GM19043 (cell line): ENCODE measurements around the gene REXO1.

Source experiments
- ATAC-seq: cut with Tn5 transposase; IDR thresholded peaks from one replicate; pipeline ENCODE4 v1.9.1; 2021; ENCODE audit warnings: low read depth; ENCODE audit not compliant: unreplicated experiment

The REXO1 gene

GRCh38 chr19:1768918-1769644, 79.2 kb downstream of the REXO1 start:
- no peak for ATAC-seq

DNA sequence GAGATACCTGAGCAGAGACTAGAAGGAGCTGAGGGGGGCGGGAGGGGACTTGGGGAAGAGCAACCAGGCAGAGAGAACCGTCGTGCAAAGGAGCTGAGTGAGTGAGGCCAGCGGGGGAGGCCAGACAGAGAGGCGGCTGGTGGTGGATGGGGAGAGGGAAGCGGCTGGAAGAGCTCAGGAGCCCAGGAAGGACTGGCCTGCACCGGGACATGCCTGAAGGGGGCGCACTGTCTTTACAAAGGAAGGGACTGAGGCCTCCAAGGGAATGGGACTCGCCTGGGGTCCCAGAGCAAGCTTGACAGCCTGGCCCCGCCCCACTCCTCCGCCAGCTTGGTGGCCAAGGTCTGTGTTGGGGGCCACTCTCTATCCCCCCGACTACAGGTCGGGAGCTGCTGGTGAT, 80.0 kb downstream of the REXO1 start:
- no peak for ATAC-seq

GRCh38 chr19:1767464-1767933, 80.8 kb downstream of the REXO1 start:
- no peak for ATAC-seq

DNA sequence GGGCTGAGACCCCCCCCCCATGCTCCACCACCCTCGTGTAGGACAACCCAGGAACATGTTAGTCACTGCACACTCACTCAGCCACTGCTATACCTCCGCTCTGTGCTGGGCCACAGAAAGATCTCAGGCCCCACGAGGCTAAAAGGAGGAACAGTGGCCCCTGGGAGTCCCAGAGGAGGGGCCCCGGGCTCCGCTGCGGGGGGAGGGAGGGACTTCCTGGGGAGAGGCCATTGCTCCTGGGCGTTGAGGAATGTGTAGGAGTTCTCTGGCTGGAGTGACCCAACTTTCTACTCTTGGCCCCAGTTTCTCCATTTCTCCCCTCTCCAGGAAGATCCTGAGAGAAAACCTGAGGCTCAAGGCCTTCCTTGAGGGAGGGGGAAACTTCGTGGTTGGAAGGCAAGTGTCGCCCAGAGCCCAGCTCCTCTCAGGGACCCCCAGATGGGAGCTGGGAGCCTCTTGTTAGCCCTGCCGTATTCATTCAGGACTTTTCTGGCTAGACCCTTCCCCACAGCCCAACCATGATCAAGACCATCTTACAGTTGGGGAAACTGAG, 81.4 kb downstream of the REXO1 start:
- no peak for ATAC-seq

- ATAC-seq, result no peak
These were observed 82.1 kb downstream of the REXO1 start for GRCh38 chr19:1765904-1766799.
